Hematopoietic multipotent progenitor cell treated with erythropoietin and hydrocortisone succinate and interleukin-3 and kit ligand, for 4 days (in vitro differentiated cells): ENCODE data around the gene ADAMTS2.
A peak's percentile ranks its signal among the peaks of the same experiment; 100 is the strongest.

Experiments
- DNase-seq: peaks from one replicate; pipeline ENCODE4 v3.0.0-alpha.2; 2015

ADAMTS2 gene

DNA sequence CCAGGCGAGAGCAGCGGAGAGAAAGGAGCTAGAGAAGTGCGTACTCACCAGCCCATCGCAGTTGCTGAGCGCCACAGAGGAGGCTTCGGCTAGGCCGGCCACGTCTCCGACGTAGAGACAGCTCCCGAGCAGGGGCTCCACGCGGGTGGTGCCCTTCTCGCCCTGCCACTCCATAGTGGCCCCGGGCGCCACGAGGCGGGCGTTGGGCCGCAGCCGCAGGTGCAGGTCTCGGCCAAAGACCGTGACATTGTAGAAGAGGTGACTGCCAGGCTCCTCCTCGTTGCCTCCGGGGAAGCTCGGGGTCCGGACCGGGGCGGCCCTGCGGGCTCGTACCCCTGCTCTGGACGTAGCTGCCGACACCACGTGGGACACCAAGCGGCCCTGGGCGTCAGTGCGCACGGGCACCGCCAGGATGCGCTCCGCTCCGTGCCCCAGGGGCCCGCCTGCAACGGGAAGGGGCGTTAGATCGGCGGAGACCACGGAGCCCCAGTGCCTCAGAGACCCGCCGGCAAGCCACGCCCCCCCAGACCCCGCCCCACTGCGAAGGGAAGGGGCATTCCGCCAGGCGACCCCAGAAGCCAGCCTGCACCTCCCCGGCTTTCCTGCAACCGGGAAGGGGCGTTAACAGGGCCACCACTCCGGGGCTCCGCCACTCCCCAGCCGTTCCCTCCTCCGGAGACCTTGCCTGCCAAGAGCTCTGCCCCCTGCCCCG, 1.4 kb downstream of the ADAMTS2 start:
- DNase-seq = peak; percentile 56

DNA sequence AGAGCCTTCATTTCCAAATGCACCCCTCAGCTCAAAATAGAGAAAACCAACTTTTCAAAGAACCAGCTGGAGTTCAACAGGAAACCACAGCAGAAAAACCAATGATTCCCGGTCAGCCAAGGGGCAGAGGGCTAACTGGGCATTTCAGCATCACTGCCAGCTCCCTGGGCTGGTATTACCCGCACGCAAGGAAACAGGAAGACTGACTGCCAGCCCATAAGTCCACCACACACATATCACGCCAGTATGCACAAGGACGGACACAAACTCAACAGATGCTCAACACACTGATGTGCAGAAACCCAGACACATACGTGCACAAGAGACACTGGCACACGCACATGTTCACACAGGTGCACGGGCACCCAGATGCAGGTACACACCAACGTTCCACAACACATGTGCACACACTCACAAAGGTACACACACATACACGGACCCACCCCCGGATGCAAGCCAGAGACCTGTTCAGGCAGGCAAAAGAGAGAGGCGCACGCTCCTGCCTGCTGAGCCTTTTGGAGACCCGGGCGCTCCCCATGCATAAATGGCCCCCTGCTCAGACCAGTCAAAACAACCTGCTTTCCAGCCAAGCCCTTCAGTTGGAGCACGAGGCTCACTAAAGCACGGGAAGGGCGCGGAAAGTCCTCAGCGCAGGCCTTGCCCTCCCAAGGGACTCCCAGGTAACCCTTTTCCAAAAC, 2.1 kb downstream of the ADAMTS2 start:
- DNase-seq = no peak

DNA sequence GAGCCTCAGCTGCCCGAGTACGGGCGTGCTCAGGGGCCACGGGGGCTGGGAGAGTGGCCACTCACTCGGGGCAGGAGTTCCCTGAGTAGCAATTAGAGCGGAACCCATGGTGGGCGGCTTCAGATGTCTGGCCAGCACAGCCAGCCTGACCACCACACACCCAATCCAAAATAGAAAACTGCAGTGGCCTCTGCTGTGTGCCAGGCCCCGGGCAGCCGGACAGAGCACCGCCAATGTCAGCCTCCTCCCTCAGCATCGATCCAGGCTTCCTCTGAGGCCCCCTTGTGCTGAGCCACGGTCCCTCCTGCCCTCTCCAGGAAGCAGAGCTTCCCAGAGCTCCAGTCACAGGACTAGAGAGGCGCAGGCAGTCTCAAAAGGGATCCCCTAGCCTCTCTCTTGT, 2.7 kb downstream of the ADAMTS2 start:
- DNase-seq = no peak

DNA sequence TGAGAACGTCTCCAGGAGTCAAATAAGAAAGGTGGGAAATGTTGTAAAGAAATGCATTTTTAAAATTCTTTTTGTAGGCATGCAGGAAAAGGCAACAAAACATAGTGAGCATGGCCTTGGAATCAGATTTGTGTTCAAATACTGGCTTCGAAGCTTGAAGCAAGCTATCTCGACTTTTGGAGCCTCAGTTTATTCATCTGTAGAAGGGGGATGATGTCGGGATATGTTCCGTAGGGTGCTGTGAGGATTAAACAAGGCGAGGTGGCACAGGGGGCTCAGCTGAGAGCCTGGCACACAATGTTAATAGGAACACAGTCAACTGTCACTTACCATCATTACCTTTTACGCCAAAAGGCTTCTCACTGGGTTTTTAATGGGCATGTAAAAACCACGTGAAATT, 4.8 kb downstream of the ADAMTS2 start:
- no peak for DNase-seq

DNA sequence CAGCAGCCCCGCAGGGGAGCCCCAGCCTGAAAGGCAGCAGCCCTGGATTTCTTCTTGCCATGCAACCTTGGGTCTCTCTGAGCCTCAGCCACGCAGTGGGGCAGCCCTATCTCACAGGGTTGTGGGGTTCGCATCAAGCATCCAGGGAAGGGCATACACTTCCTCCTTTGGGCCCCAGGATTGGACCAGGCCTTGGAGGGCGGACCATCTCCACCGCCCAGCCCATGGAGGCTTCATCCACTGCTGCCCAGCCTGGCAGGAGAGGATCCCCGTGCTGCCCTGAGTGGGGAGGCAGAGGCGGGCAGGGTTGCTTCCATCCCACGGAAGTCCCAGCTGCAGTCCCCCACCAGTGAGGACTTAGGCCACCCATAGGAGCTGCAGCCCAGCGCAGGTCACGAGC, 5.3 kb downstream of the ADAMTS2 start:
- no peak for DNase-seq

DNA sequence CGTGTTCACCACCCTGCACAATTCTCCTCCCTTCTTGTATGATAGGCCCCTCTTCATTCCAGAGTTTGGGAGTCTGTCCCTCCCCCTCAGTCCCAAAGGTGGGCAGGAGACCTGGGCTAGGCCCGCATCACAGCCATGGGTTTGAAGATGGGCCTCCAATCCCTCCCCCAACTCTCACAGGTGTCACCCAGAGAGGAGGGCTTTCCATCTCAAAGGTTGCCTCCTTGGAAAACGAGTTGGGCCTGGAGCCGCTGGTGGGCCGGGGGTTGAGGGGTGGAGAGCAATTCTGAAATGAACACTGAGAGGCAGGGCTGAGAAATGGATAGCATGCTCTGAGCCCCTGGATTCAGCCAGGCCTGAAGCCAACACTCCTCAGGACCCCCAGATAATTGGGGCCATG, 6.2 kb downstream of the ADAMTS2 start:
- no peak for DNase-seq

DNA sequence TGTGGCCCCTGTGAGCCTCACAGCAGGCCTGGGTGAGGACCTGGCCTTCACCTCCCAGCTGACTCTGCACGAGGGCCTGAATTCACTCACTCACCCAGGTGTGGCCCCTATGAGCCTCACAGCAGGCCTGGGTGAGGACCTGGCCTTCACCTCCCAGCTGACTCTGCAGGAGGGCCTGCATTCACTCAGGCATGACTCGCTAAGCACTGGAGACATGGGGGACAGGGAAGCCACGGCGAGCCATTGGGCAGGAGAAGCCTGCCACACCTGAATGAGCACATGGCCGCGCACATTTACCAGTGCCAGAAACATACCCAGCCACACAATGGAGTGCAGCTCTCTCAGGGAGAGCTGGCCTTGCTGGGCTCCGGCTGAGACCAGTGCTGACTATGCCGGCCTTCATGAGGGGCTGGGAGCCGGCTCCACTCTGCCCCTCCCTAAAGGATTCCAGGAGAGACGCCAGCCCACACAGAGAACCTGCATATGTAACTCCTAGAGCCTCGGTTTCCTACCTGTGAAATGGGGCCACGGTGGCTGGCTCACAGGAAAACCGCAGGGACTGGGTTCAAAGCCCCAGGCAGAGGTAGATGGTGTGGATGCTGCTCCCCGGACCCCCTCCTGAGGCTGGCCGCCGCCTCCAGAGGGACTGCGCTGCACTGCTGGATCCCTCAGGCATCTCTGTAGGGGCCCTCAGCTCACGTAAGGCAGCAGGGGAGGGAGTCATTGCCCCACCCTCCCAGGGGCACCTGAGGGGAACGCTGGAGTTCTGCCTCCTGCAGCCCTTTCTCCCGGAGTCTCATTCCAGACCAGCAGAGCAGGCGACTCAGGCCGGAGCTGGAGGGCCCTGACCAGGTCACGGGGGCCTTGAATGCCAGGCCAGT, 7.2 kb downstream of the ADAMTS2 start:
- DNase-seq = no peak

DNA sequence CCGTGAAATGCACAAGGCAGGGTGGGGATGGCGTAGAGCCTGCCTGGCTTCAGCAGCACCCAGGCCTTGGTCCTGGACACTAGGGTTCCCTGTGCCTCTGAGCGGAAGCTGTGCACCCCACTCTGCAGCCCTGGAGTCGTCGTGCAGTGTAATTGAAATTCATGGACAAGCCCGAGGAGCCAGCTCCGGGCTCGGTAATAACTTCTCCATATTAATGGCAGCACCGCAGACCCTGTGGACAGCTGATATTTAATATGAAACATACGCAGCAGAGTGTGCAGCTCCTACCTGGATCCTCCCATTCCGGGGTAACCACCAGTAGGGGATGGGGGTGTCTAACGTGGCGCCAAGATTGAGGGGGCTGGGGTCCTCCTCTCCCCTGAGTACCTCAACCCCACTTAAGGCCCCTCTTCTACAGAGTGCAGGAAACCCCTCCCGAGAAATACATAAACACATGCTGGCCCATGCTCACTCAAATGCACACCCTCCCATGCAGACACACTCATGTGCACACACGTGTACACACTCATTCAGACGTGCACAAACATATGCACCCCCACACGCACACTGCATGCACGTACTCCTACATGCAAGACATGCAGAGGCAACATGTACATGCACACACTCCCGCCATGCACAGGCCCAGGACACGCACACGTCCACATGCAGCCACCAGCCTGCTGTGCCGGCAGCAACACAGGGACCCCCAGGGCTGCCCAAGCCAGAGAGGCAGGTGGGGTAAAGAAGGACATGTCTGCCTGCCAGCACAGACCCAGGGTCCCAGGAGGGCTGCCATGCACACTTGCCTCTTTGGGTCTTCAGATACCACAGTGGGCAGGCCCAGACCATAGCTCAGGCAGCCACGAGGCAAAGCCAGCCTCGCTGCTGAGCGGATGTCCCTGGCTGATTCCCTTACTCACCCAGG, 8.1 kb downstream of the ADAMTS2 start:
- no peak for DNase-seq

DNA sequence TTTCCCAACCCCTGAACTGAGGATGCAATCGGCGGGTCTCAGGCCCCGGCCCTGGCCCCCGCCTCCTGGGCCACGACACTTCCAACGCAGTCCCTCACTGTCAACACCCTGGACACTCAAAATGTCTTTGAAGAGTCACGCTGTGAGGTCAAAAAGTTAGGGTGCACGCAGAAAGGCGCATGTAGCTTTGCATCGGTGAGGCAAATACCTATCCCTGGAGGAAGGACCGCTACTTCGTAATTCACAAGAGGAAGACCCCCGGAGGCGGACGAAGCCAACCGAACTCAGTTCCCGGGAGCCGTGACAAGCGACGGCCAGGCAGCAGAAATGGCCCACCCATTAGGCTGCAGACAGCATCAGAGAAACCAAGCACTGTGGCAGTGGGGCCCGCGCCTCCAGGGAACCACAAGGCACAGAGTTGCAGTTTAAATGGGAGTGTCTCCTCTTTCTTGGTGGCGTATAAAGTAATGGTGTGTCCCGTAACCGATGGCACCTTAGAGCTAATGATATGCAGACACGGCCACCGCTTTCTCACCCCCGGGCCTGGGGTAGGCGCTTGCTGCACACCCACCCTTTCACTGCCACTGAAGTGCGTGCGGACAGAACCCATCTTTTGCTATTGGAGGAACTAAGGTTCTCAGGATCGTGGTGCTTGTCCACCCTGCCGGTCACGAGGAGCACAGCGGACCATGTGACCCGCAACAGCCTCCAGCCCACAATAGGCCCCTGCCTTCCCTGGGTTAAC, 9.0 kb downstream of the ADAMTS2 start:
- peak; percentile 8 for DNase-seq

DNA sequence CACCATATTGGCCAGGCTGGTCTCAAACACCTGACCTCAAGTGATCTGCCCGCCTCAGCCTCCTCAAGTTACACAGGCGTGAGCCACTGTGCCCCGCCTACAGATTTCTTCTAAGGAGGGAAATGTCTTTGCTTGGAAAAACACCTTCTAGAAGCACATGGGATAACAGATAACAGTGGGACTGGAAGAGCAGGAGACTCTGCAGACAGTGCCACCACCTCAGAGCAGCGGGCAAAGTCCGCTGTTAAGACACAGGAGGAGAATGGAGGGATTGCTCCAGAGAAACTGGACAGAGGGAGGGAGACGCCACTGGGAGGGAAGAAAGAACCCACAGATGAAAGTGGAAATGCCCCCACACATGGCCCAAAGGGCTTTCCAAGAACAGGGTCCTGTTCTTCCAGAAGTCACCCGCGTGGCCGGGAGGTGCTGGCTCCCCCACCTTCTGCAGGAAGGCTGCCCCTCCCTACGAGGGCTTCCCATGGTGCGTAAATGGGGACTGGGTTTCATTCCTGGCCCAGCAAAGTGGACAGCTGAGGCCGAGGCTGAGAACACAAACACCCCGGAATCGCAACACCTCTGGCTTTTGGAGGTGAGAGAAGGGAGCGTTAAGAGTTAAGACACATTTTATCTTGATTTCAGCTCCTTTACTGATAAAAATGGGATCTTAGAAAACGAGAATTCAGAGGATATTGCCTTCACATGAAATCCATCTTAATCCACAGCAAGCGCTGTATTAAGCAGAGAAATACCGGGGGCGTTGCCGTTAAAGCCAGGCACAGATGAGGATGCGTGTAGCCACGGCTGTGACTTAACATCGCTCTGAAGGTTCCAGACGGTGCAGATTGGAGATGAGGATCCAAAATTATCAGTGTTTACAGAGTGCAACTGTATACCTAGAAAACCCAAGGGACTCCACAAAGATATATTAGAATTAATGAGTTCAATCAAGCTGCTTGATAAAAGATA, 11.2 kb downstream of the ADAMTS2 start:
- DNase-seq = no peak

DNA sequence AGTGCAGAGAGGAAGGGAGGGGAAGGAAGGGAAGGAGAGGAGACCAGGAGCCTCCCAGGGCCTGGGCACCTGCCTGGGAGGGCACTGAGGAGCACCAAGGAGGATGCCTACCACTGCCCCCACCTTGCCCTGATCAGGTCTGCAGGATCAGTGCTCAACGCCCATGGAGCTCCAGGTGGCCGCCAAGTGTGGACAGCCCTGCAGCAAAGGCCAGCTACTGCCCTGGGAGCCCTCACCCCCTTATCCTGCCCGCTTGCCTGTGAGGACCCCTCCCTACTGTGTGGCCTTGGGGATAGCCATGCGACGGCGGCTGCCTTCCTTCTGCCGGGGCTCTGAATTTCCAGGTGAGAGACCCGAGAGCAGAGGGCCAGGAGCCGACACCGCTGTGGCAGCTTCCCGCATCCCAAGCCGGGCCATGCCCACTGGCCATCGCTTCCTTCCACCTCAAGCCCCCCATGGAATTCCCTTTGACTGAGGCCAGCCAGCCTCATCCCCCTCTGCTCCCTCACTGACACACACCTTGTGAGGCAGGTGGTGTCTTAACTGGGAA, 12.4 kb downstream of the ADAMTS2 start:
- DNase-seq = no peak

DNA sequence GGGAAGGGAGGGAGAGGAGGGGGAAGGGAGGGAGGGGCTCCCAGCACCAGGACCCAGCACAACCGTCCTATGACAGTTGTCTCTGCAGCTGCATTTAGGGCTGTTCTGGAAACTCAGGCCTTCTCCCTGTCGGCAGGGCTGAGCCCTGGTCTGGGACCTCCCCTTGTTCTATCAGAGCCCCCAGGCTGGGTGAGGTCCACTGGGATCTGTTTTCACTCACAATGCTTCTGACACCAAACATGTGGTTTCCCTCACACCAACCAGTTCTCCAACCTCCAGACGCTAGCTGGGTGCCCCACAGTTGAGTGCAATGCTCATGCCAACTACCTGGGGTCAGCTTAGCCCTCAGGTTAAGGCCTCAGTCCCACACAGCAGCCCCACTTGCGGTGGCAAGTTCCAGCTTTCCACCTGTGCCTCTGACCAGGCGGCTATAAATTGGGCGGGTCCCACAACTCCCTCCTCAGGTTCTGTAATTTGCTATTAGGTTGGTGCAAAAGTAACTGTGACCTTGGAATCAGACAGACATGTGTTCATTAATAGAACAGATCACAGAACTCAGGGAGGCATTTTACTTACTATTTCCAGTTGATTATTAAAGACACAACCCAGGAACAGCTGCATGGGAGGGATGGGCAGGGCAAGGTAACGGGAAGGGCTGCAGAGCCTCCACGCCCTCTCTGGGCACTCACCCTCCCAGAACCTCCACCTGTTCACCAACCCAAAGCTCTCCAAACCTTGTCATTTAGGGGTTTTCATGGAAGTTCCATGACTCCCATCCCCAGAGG, 13.5 kb downstream of the ADAMTS2 start:
- no peak for DNase-seq

DNA sequence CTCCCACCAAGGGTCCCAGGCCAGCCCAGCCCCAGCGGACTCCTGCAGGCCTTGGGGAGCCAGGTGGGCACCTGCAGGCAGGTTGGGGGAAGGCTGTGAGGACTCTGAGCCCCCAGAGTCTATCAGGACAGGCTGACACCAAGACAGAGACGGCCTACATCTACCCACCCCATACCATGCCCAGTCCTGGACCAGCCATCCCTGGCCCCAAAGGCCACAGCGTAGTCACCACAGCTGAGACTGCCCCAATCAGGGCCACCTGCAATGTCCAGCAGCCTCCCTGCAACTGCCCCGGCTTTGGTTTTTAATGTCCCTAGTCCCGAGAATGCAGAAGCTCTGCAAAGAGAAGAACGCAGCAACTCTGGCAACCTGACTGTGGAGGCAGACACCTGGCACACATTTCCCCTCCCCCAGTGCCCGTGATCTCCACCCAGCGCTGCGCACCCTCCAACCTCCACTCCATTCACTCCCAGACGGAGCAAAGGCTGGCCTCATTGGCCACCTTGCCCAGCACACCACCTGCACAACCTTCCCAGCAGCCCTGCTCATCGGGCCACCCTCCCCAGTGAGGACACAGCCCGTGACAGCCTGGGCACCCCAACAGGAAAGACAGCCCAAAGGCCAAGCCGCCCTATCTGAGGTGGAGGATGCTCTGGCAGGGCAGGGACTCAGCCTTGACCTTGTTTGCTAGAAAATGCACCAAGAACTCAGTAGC, 14.9 kb downstream of the ADAMTS2 start:
- no peak for DNase-seq

DNA sequence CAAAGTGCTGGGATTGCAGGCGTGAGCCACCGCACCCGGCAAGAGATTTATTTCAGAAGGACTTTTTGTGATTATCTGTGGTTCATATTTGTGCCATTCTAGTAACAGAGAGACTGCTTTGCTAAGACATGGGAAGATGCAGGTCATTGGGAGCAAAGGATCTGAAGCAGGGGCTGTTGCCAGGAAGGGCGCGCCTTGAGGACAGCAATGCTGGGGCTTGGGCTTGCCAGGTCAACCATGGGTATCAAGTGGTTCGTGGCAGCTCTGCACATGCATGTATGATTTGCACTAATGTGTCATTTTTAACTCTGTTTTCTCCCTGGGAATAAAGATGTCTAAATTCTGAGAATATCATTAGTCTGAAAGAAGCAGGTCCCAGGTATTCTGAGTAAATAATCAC, 17.0 kb downstream of the ADAMTS2 start:
- no peak for DNase-seq

DNA sequence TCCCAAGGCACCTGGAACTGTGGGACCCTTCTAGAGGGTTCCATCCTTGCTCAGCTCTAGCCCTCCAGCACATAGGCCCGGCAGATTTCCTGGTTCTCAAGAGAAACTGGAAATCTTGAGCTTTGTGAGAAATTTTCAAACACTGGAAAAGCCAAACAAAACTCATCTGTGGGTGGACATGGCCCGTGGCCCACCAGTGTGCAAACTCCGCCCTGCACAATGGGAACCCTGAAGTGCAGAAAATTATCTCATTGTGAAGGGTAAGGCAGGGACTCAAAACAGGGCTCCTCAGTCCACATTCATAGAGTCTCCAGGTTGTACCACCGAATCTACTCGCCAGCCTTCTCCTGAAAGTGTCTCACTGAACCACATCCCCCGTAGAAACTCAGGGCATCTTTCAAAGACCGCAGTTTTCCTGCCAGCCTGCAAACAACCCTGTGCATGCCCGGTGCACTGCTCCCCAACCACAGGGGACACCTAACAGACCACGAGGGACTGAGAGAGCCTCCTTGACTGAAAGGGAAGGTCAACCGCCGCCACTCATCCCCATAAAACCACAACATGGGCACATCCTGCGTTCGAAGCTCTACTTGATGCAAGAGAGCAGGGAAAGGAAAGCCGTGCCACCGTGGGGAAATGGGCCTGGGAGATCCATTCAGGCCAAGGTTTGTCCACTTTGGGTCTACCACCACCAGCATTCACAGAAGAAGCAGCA, 18.1 kb downstream of the ADAMTS2 start:
- DNase-seq = no peak

DNA sequence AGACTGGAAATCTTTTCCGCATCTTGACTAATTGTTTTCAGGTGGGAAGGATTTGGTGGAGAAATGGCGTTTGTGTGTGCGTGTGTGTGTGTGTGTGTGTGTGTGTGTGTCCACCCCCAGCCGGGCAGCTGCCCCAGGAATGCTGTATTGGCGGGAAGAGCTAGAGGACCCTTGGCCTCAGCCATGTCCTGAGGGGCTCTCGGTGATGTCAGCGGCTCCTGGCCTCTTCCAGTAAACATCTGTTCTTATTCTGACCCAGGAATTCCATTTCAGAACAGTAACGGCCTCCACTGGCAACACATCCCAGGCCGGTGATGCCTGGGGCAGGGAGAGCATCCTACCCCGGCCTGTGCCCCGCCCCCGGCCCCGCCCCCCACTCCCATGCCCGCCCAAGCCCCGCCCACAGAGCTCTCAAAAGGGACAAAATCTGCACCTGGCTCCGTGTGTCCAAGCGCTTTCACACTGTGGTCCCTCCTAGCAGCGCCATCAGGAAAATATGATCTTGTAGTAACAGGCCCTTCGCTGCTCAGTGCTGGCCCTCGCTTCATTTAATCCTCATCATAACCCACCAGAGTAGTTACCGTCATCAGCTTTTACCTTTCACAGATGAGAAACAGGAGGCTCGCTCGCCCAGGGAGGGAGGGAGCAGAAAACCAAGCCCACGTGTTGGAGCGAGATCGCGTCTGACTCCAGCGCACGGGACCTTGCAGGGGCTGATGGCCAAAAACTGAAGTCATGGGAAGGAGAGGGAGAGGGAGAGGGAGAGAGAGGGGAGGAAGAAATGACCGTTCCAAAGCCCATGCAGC, 18.9 kb downstream of the ADAMTS2 start:
- DNase-seq = no peak
